ENCODE data around the gene DMBT1. TPM values are rescaled to one million over a fixed set of nuclear protein-coding genes. Genes with fewer than 3 reads are reported as not detected.

The DMBT1 gene
- under 0.01 TPM in 1 of 2 replicates, not detected in the other for total RNA-seq

DNA sequence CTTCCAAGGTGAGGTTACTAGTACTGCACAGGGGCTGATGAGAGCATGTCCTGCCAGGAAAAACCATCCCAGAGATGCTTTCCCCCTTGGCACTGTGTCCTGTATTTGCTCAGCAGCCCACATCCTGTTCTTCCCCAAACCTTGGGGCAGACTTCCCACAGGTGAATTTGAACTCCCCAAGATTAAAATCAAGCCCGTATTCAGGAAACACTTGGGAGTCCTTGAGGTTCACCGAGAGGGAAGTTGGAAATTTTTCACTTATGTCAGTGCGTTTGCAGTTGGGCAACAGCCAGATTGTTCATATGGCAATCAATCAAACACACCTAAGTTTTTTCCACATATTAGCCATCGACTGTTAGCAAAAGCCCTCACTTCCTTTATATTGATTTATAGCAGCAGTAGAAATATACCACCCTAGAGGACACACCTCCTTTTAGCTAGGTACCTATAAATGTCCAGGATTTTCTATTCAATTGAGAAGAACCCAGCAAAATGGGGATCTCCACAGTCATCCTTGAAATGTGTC, at the start of gene DMBT1:
Gene DMBT1, plus strand, starts transcription at position 476 of the 526 bp plus-strand sequence. Its CDS starts 17 bp downstream, at position 493.

Other genes with a start within 250 kb of the DMBT1 start
- gene PLEKHA1, start 186.0 kb upstream of the DMBT1 start, total RNA-seq = 54.7 and 67.4 TPM in 2 replicates
- not detected in 2 replicates for gene ARMS2, start 106.1 kb upstream of the DMBT1 start, total RNA-seq
- 120 and 178 TPM in 2 replicates for gene HTRA1, start 99.2 kb upstream of the DMBT1 start, total RNA-seq
- not detected in 2 replicates for gene C10orf120, start 139.1 kb downstream of the DMBT1 start, total RNA-seq